Cardiac septum (tissue), 1 donor: Measurements from ENCODE around the gene IGFBP1. TPM values are rescaled to one million over a fixed set of nuclear protein-coding genes. Genes with fewer than 3 reads are reported as not detected.
"Not testable (repeated sequence)": the region's sequence is repeated elsewhere in the genome, so short reads cannot be mapped to it uniquely, and the experiment has no call there.

Experiments
- DNase-seq: peaks from one replicate; pipeline ENCODE4 v3.0.0-alpha.2; 2020; ENCODE audit warnings: low spot score
- intact Hi-C: fragments of 100-400 bp; cut with DNase I; formaldehyde crosslinking; loops from one replicate; pipeline ENCODE4 v1.14.0; 2022
- long read RNA-seq: library from polyadenylated mRNA; unstranded; transcript quantifications from one replicate; pipeline ENCODE4 v2.0.0, GENCODE V29; 2021
- total RNA-seq: library from RNA; stranded (reverse); fragmentation: NEBNext Ultra II Directional; extraction: Animal tissue kit (Norgen Biotek cat#: 25700); gene quantifications from one replicate; pipeline ENCODE4 v1.2.1, GENCODE V29; 2021
- donor health status: DM: no; HTN: no; CAD: no.

Gene IGFBP1
- not detected for total RNA-seq
- long read RNA-seq, result 0 reads

DNA sequence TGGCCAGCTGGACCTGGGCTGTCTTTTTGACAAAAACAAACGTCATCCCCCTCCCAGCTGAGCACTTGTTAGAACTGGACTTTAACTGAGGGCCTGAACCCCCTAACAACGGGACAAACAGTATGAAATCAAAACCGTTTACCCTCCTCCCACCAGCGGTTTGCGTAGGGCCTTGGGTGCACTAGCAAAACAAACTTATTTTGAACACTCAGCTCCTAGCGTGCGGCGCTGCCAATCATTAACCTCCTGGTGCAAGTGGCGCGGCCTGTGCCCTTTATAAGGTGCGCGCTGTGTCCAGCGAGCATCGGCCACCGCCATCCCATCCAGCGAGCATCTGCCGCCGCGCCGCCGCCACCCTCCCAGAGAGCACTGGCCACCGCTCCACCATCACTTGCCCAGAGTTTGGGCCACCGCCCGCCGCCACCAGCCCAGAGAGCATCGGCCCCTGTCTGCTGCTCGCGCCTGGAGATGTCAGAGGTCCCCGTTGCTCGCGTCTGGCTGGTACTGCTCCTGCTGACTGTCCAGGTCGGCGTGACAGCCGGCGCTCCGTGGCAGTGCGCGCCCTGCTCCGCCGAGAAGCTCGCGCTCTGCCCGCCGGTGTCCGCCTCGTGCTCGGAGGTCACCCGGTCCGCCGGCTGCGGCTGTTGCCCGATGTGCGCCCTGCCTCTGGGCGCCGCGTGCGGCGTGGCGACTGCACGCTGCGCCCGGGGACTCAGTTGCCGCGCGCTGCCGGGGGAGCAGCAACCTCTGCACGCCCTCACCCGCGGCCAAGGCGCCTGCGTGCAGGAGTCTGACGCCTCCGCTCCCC is at the start of gene IGFBP1:
IGFBP1 (plus strand) TSS at position 304 of the 808 bp plus-strand sequence; CDS start at position 469, 165 bp downstream.
- DNase-seq, result peak; percentile 73
- intact Hi-C loops, result no loop called here

DNA sequence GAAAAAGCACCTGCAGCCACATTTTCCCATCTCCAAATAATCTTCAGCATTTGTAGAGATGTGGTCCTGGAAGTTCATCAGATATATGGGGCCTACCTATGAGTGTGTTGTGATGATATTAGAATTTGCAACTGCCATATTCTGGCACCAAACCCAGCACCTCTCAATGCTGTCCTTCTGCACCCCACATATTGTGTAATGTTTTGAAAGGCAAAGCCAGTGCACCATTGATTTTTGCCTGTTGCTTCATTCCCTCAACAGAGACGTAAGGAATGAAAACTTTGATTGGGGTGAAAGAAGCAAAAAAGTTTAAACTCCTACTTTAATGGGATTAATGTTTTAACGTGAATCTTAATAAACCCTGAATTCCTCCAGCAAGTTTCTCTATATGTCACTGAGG is 49.4 kb upstream of the IGFBP1 start:
- intact Hi-C loops, DNase-seq: not testable (repeated sequence)

- DNase-seq, intact Hi-C loops: not testable (repeated sequence)
These were observed 46.2 kb upstream of the IGFBP1 start for GRCh38 chr7:45841926-45842717.

GRCh38 chr7:45846536-45846935 is 41.8 kb upstream of the IGFBP1 start:
- DNase-seq, intact Hi-C loops: not testable (repeated sequence)

GRCh38 chr7:45848734-45849133 is 39.6 kb upstream of the IGFBP1 start:
- intact Hi-C loops, result not testable (repeated sequence)
- DNase-seq, result peak; percentile 44

DNA sequence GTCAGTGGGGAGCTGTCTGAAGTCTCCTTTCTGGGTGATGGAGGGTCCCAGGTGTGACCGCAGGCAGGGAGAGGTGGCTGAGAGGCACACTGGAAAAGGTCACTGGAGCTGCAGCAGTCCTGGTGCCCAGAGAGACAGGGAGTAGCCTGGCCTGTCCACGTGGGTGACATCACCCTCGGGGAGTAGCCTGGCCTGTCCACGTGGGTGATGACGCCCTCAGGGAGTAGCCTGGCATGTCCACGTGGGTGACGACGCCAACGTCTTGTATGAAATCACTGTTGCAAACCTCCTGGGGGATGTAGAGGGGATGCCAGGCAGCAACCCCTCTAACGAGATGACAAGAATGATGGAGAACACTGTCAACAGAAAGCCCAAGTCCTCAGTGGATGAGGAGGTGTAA is 35.3 kb upstream of the IGFBP1 start:
- intact Hi-C loops, result not testable (repeated sequence)
- DNase-seq, result peak; percentile 46

DNA sequence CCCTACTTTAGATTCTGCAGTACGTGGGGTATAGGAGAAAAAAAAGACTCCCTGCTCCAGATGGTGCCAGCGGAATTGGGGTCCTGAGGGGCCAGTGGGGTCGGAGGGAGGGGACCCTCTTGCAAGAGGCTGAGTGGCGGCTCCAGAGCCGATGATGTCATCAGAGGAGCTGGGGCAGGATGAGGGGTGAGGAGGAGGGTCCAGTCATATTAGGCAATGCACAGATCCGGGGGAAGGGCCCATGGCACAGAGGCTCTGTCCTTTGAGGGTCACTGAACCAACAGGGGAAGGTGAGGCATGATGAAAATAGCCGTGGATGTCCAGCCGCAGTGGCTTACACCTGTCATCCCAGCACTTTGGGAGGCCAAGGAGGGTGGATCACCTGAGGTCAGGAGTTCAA is 34.8 kb upstream of the IGFBP1 start:
- DNase-seq, result peak; percentile 57
- intact Hi-C loops, result not testable (repeated sequence)

DNA sequence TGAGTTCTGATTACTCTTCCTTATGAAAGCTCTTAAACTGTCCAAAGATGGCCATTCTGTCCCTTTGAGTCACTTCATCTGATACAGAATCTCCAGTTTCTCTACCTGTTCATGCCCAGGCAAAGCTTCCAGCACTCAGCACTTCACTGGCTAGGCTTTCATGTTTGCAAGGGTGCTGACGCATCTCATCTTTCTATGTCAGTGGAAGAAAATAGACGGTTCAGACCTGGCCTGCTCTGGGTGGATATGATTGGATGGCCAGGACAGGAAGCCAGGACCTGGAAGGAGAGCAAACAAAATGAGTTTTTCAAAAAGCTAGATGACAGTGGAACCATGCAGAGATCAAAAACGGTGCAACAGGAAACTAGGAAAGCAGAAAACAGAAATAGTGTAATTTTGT is 32.6 kb upstream of the IGFBP1 start:
- intact Hi-C loops, result loop anchor here (2.0 kb wide), 1 partner anchor 701 kb away; no protein-coding TSS in a partner anchor
- not testable (repeated sequence) for DNase-seq

DNA sequence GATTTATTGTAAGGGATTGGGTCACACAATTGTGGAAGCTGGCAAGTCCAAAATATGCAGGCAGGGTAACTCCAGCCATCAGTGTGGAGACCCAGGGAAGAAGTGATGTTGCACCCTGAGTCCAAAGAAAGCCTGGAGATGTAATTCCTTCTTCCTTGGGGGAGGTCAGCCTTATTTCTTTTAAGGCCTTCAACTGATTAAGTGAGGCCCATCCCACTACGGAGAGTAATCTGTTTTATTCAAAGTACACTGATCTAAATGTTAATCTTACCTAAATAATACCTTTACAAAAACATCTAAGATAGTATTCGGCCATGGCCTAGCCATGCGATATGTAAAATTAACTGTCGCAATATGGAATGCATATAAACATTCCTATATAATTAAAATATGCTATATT is 31.4 kb upstream of the IGFBP1 start:
- DNase-seq, intact Hi-C loops: not testable (repeated sequence)

DNA sequence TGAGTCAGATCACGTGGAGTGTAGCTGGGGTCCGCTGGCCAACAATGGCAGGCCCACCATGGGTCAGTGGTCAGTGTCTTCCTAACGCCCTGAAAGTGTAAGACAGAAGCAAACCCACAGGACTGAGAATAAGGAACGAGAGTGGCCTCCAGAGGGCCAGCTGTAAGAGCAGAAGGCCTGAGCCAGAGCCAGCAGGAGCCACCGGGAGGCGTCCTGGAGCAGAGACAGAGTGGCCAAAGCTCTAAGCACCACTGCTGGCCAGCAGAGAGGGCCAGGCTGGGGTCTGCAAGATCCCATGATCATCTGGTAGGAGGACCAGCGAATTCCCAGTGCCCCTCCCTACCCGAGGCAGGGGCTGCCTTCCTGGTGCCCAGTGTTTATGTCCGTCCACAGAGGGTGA is 24.6 kb upstream of the IGFBP1 start:
- intact Hi-C loops, result no loop called here
- DNase-seq, result peak; percentile 38

DNA sequence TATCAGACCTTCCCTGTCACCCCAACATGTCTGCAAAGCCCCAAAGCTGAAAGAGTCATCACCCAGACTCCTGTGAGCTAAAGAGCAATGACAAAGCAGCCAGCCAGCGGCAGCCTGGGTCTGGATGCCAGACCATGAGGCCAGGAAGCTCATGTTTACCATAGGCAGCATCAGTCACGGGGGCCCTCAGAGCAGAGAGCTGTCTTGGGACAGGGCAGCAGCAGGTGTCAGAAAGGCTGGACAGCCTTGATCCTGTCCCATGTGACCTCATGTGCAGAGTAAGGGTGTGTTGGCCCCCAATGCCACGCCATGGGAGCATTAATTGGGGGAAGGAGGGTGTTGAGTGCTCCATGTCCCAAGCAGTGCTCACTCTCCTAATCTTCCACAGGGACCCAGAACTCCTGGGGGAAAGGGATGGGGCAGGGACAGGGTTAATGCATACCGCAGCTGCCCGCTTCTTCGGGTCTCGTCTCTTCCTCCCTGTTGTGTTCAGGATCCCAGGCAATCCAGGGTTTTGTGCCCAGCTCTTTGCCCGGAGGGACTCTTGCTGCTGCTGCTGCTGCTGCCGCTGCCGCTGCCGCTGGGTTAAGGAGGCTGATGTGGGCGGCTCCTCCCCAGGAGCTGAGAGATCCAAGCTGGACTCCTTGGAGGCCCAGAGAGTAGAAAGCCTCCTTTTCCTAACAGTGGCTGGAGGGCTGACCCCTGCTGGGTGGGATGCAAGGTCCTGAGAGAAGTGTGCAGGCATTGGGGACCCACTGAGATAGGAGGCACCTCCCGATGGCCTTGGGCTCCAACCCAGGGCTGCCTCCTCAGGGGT is 22.5 kb upstream of the IGFBP1 start:
- DNase-seq, result peak; percentile 64
- intact Hi-C loops, result no loop called here

DNA sequence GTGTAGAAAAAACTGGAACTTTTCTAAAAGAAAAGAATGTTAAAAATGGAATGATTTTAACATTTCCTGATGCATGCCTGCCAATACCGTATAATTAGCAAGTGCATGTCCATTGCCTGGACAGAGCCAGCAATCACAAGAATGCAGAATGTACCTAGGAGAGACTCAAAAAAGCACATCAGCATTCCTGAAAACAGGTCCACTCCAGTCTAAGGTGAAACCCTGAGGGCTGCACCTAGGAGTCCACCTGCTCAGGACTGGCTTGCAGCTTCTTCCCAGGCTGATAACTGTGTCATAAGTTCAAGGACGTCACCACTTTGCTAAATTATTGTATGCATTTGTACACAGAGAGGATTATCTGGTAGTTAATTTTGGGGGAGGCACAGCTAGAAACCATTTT is 20.8 kb upstream of the IGFBP1 start:
- intact Hi-C loops, result no loop called here
- no peak for DNase-seq

DNA sequence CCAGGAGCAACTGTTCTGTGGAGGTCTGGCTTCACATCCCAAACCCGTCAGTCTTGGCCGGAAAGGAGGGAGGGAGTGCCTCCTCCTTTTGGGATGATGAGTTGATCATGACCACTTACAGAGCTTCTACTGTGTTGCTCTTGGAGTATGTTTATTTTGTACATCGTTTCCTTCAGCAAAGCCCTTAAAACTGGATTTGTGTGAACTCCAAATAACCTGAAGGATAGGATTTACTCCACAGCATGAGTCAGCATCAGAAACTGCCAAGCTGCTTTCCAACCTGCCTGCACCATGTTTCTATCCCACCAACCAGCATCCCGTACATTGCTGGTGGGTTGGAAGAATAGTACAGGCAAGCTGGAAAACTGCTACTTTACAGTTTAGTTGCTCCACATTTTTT is 18.9 kb upstream of the IGFBP1 start:
- peak; percentile 29 for DNase-seq
- intact Hi-C loops, result no loop called here

- DNase-seq, result peak; percentile 41
- intact Hi-C loops, result no loop called here
These were observed 15.9 kb upstream of the IGFBP1 start for GRCh38 chr7:45872116-45873034.

DNA sequence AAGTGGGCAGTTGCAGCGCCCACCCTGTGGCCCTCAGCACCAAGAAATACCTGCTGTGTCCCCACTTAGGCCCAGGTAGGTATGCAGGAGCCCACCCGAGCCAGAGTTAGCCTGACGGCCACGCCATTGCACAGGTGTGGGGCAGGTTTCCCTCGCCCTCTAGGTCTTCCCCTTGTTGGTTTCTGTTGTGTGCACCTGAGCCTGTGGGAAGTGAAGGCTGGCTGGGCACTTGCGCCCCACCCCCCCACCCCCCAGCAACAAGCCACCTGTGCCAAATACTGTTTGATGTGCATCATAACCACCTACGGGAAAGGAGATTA is 15.3 kb upstream of the IGFBP1 start, which contains the start of gene CCDC201:
CCDC201 (minus strand) TSS at position 48 of the 320 bp plus-strand sequence. CDS start 75 bp downstream, outside the sequence.
- intact Hi-C loops, result no loop called here
- peak; percentile 50 for DNase-seq

GRCh38 chr7:45873355-45873754 is 14.9 kb upstream of the IGFBP1 start:
- intact Hi-C loops, result no loop called here

GRCh38 chr7:45874408-45875131 is 13.7 kb upstream of the IGFBP1 start:
- DNase-seq, result peak; percentile 44
- intact Hi-C loops, result no loop called here

More at GRCh38 chr7:45873355-45873754, 14.9 kb upstream of the IGFBP1 start:
- DNase-seq, result no peak

- intact Hi-C loops, result no loop called here
- DNase-seq, result peak; percentile 69
These were observed 11.8 kb upstream of the IGFBP1 start for GRCh38 chr7:45876519-45876918.
